Endodermal cell (in vitro differentiated cells): ENCODE data around the gene TMEM272. TPM values are rescaled to one million over a fixed set of nuclear protein-coding genes. Genes with fewer than 3 reads are reported as not detected.

Experiments used
- DNase-seq: peaks from one replicate; pipeline ENCODE4 v3.0.0-alpha.2; 2017
- H3K27ac ChIP-seq: 2 replicates; pipeline ENCODE4 v1.5.1; 2013; ENCODE audit warnings: mild to moderate bottlenecking, low read depth, low read length, moderate library complexity
- H3K27me3 ChIP-seq: 2 replicates; pipeline ENCODE4 v1.6.1; 2013; ENCODE audit warnings: mild to moderate bottlenecking, low read length, moderate library complexity; ENCODE audit not compliant: insufficient read depth, control insufficient read depth, poor library complexity, severe bottlenecking
- H3K36me3 ChIP-seq: 2 replicates; pipeline ENCODE4 v1.7.0; 2013; ENCODE audit warnings: mild to moderate bottlenecking, low read length, moderate library complexity; ENCODE audit not compliant: control insufficient read depth, insufficient read depth
- H3K4me1 ChIP-seq: one replicate; pipeline ENCODE4 v1.7.0; 2013; ENCODE audit warnings: low read length; ENCODE audit not compliant: control insufficient read depth, insufficient read depth
- H3K4me3 ChIP-seq: 2 replicates; pipeline ENCODE4 v1.5.1; 2013; ENCODE audit warnings: mild to moderate bottlenecking, low read length, moderate library complexity
- H3K9ac ChIP-seq: 2 replicates; pipeline ENCODE4 v1.6.1; 2013; ENCODE audit warnings: mild to moderate bottlenecking, low read length, moderate library complexity; ENCODE audit not compliant: poor library complexity, severe bottlenecking; ENCODE audit errors: extremely low read depth
- H3K9me3 ChIP-seq: 2 replicates; pipeline ENCODE4 v1.6.1; 2013; ENCODE audit warnings: mild to moderate bottlenecking, low read length, moderate library complexity; ENCODE audit not compliant: control insufficient read depth
- H3K27ac Mint-ChIP-seq: 2 replicates; pipeline ENCODE4 v1.8.0; 2020; ENCODE audit warnings: mixed read lengths
- H3K27me3 Mint-ChIP-seq: 2 replicates; pipeline ENCODE4 v1.8.0; 2021; ENCODE audit warnings: mild to moderate bottlenecking, mixed read lengths; ENCODE audit not compliant: insufficient read depth
- H3K36me3 Mint-ChIP-seq: 2 replicates; pipeline ENCODE4 v1.8.0; 2020; ENCODE audit warnings: low read depth, mixed read lengths
- H3K4me1 Mint-ChIP-seq: 2 replicates; pipeline ENCODE4 v1.8.0; 2020; ENCODE audit warnings: mixed read lengths
- H3K4me3 Mint-ChIP-seq: 2 replicates; pipeline ENCODE4 v1.8.0; 2020; ENCODE audit warnings: mild to moderate bottlenecking, moderate library complexity, mixed read lengths
- H3K9me3 Mint-ChIP-seq: 2 replicates; pipeline ENCODE4 v1.8.0; 2020; ENCODE audit warnings: mild to moderate bottlenecking, mixed read lengths
- CTCF ChIP-seq: fragments of 200-600 bp; sonication (generic); conservative IDR thresholded peaks from 2 replicates; pipeline ENCODE4 v1.5.0; 2021; ENCODE audit warnings: antibody characterized with exemption, mild to moderate bottlenecking
- WGBS, 2 experiments: methylation state at CpG; one replicate each; pipeline versions ENCODE4 v1.1.5 to v1.1.7; 2013; ENCODE audit warnings: missing lambda C conversion rate in 2 of 2, mixed read lengths in 1 of 2; ENCODE audit not compliant: insufficient coverage in 1 of 2, insufficient read length in 1 of 2; 5-methylcytosine and 5-hydroxymethylcytosine counted together
- total RNA-seq, 2 donors: library from RNA; stranded (reverse); fragmentation: NEBNext Ultra II Directional in 1 of 2; extraction: Animal tissue kit (Norgen Biotek cat#: 25700) in 1 of 2; gene quantifications; 2 replicates in 1 of 2; 3 replicates in 1 of 2; pipeline ENCODE4 v1.2.1, GENCODE V29; 2021

The TMEM272 gene
- total RNA-seq, 2 donors from 2014 or later: 0.62 TPM

DNA sequence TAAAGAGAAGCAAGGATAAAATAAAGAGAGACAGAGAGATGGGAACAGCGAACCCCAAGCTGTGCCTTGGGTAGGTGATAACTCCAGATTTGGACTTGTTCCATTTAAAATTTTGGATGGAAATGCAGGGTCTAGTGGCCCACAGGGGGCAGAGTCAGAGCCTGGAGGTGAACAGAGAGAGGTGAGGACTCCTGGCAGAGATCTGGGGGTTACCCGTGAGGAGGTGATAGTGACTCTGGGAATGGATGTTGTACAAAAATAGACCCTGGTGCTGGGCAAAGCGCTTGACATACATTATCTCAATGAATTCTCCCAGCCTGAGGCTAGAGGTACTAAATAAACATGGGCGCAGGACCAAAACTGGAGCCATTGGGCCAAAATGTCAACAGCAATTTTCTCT, 26.7 kb downstream of the TMEM272 start:
- Histone ChIP-seq H3K27ac (no peak overlapping the region), H3K4me3 (no peak overlapping the region), H3K36me3 (no peaks in the 10 kb centered on the region), H3K4me1 (no peaks in the 10 kb centered on the region), H3K9me3 (no peaks in the 10 kb centered on the region), H3K27me3 (no peaks in the 10 kb centered on the region), H3K9ac (no peak overlapping the region)
- H3K4me3 Mint-ChIP-seq: no peak overlapping the region
- H3K36me3 Mint-ChIP-seq: no peaks in the 10 kb centered on the region
- peaks cover 3% of the 10 kb centered on the region for H3K27me3 Mint-ChIP-seq
- no peaks in the 10 kb centered on the region for H3K9me3 Mint-ChIP-seq
- peak; percentile 52 for TF ChIP-seq CTCF
- DNase-seq: no peak
- H3K27ac Mint-ChIP-seq: no peak overlapping the region
- peaks cover 27% of the 10 kb centered on the region for H3K4me1 Mint-ChIP-seq
- whole genome bisulfite sequencing, 2 experiments: 90 to 100% methylated on average over 3 to 4 of the region's 4 CpGs

- Histone ChIP-seq H3K9me3 (no peaks in the 10 kb centered on the region), H3K4me3 (no peak overlapping the region), H3K4me1 (no peaks in the 10 kb centered on the region), H3K27ac (no peak overlapping the region), H3K27me3 (no peaks in the 10 kb centered on the region), H3K36me3 (no peaks in the 10 kb centered on the region), H3K9ac (no peak overlapping the region)
- TF ChIP-seq CTCF: no peak
- no peak overlapping the region for H3K27ac Mint-ChIP-seq
- H3K4me1 Mint-ChIP-seq: peaks cover 27% of the 10 kb centered on the region
- H3K4me3 Mint-ChIP-seq: no peak overlapping the region
- H3K9me3 Mint-ChIP-seq: no peaks in the 10 kb centered on the region
- peaks cover 3% of the 10 kb centered on the region for H3K27me3 Mint-ChIP-seq
- no peak for DNase-seq
- 85 to 94% methylated on average over 7 to 8 of the region's 8 CpGs for WGBS, 2 experiments
- H3K36me3 Mint-ChIP-seq: no peaks in the 10 kb centered on the region
Observed at GRCh38 chr13:51817717-51818116, 27.3 kb downstream of the TMEM272 start.

DNA sequence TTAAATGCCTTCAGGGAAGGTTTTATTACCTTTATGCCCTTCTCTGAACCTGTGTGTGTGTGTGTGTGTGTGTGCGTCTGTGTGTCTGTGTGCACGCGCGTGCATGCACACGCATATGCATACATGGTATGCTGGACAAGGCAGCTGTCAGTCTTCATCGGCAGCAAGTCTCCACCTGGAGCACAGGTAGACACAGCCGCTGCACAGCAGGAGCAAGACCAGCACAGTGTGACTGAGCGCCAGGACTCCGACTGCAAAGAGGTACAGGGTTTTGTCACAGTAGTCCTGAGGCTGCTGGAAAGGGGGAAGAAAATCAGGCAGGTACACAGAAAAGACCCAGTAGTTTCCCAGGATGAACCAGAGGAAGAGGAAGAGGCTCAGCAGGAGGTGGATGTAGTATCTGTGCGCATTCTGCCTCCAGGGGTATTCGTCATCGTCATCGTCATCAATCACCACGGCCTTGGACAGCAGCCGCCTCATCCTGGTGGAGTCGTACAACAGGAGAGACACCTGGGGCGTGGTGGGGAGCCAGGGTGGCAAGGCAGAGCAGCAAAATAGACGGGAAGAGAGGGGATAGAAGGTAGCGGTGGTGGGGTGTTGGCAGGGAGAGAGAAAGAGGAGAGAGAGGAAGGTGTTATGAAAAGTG, 28.2 kb downstream of the TMEM272 start:
- Histone ChIP-seq H3K36me3 (no peaks in the 10 kb centered on the region), H3K27ac (no peak overlapping the region), H3K4me1 (no peaks in the 10 kb centered on the region), H3K27me3 (no peaks in the 10 kb centered on the region), H3K9me3 (no peaks in the 10 kb centered on the region), H3K4me3 (no peak overlapping the region), H3K9ac (no peak overlapping the region)
- no peak for DNase-seq
- no peak for TF ChIP-seq CTCF
- 87 to 92% methylated on average over 18 to 19 of the region's 19 CpGs for WGBS, 2 experiments
- Mint-ChIP-seq H3K27ac (no peak overlapping the region), H3K36me3 (no peaks in the 10 kb centered on the region), H3K4me3 (no peak overlapping the region), H3K4me1 (peaks cover 25% of the 10 kb centered on the region), H3K9me3 (no peaks in the 10 kb centered on the region), H3K27me3 (peaks cover 3% of the 10 kb centered on the region)
